Activated T-cell treated with anti-CD3 and anti-CD28 coated beads, Interleukin-2, amount 50 U/mL, for 24 hours (primary cell): ENCODE measurements around the gene FGGY.
A peak's percentile ranks its signal among the peaks of the same experiment; 100 is the strongest.

Source experiments
- DNase-seq: peaks from one replicate; pipeline ENCODE4 v3.0.0-alpha.2; 2020
- H3K27ac Mint-ChIP-seq: 2 replicates; pipeline ENCODE4 v1.8.0; 2020; ENCODE audit warnings: mild to moderate bottlenecking, mixed read lengths
- H3K27me3 Mint-ChIP-seq: 2 replicates; pipeline ENCODE4 v1.8.0; 2020; ENCODE audit warnings: mixed read lengths
- H3K36me3 Mint-ChIP-seq: 2 replicates; pipeline ENCODE4 v1.8.0; 2020; ENCODE audit warnings: low read depth, mixed read lengths
- H3K4me1 Mint-ChIP-seq: 2 replicates; pipeline ENCODE4 v1.8.0; 2020; ENCODE audit warnings: low read depth, mixed read lengths
- H3K4me3 Mint-ChIP-seq: 2 replicates; pipeline ENCODE4 v1.8.0; 2020; ENCODE audit warnings: mild to moderate bottlenecking, moderate library complexity, mixed read lengths
- H3K9me3 Mint-ChIP-seq: 2 replicates; pipeline ENCODE4 v1.8.0; 2020; ENCODE audit warnings: mixed read lengths

FGGY gene

GRCh38 chr1:59422921-59423575 is 126.2 kb downstream of the FGGY start:
- H3K27ac Mint-ChIP-seq: no peak overlapping the region
- no peak overlapping the region for H3K4me3 Mint-ChIP-seq
- no peaks in the 10 kb centered on the region for H3K4me1 Mint-ChIP-seq

GRCh38 chr1:59427155-59427554 is 130.3 kb downstream of the FGGY start:
- Mint-ChIP-seq H3K27me3 (no peaks in the 10 kb centered on the region), H3K9me3 (no peaks in the 10 kb centered on the region), H3K4me3 (no peak overlapping the region), H3K27ac (no peak overlapping the region), H3K4me1 (peaks cover 5% of the 10 kb centered on the region), H3K36me3 (no peaks in the 10 kb centered on the region)
- DNase-seq: no peak

More at GRCh38 chr1:59422921-59423575, 126.2 kb downstream of the FGGY start:
- H3K27me3 Mint-ChIP-seq: no peaks in the 10 kb centered on the region
- H3K36me3 Mint-ChIP-seq: no peaks in the 10 kb centered on the region
- no peaks in the 10 kb centered on the region for H3K9me3 Mint-ChIP-seq
- DNase-seq: no peak

- DNase-seq: no peak
- Mint-ChIP-seq H3K9me3 (no peaks in the 10 kb centered on the region), H3K27ac (no peak overlapping the region), H3K36me3 (no peaks in the 10 kb centered on the region), H3K4me1 (peaks cover 11% of the 10 kb centered on the region), H3K27me3 (no peaks in the 10 kb centered on the region), H3K4me3 (no peak overlapping the region)
Measured at GRCh38 chr1:59427784-59428183, 130.9 kb downstream of the FGGY start.

- Mint-ChIP-seq H3K4me1 (peaks cover 22% of the 10 kb centered on the region), H3K9me3 (no peaks in the 10 kb centered on the region), H3K27me3 (no peaks in the 10 kb centered on the region), H3K27ac (no peak overlapping the region), H3K4me3 (no peak overlapping the region), H3K36me3 (no peaks in the 10 kb centered on the region)
- no peak for DNase-seq
Measured at GRCh38 chr1:59428828-59429227, 131.9 kb downstream of the FGGY start.

GRCh38 chr1:59429656-59430055 is 132.8 kb downstream of the FGGY start:
- Mint-ChIP-seq H3K9me3 (no peaks in the 10 kb centered on the region), H3K27ac (no peak overlapping the region), H3K4me1 (peaks cover 26% of the 10 kb centered on the region), H3K4me3 (no peak overlapping the region), H3K27me3 (no peaks in the 10 kb centered on the region), H3K36me3 (no peaks in the 10 kb centered on the region)
- DNase-seq: no peak

GRCh38 chr1:59431566-59432294 is 134.8 kb downstream of the FGGY start:
- DNase-seq: no peak
- no peaks in the 10 kb centered on the region for H3K27me3 Mint-ChIP-seq
- no peak overlapping the region for H3K4me3 Mint-ChIP-seq
- peaks cover 26% of the 10 kb centered on the region for H3K4me1 Mint-ChIP-seq
- no peaks in the 10 kb centered on the region for H3K36me3 Mint-ChIP-seq
- no peaks in the 10 kb centered on the region for H3K9me3 Mint-ChIP-seq
- peak overlapping the region; percentile 88 for H3K27ac Mint-ChIP-seq

GRCh38 chr1:59432531-59433439 is 135.9 kb downstream of the FGGY start:
- Mint-ChIP-seq H3K9me3 (no peaks in the 10 kb centered on the region), H3K4me1 (peaks cover 26% of the 10 kb centered on the region), H3K27me3 (no peaks in the 10 kb centered on the region), H3K4me3 (no peak overlapping the region), H3K27ac (peak overlapping the region; percentile 88), H3K36me3 (no peaks in the 10 kb centered on the region)
- no peak for DNase-seq

- H3K9me3 Mint-ChIP-seq: no peaks in the 10 kb centered on the region
- peaks cover 26% of the 10 kb centered on the region for H3K4me1 Mint-ChIP-seq
- no peak overlapping the region for H3K4me3 Mint-ChIP-seq
- no peak for DNase-seq
- H3K36me3 Mint-ChIP-seq: no peaks in the 10 kb centered on the region
- H3K27me3 Mint-ChIP-seq: no peaks in the 10 kb centered on the region
- peak overlapping the region; percentile 88 for H3K27ac Mint-ChIP-seq
Measured at GRCh38 chr1:59433440-59433813, 136.5 kb downstream of the FGGY start.

- Mint-ChIP-seq H3K27me3 (no peaks in the 10 kb centered on the region), H3K9me3 (no peaks in the 10 kb centered on the region), H3K4me3 (no peak overlapping the region), H3K27ac (peak overlapping the region; percentile 13), H3K36me3 (no peaks in the 10 kb centered on the region), H3K4me1 (peaks cover 26% of the 10 kb centered on the region)
- no peak for DNase-seq
Measured at GRCh38 chr1:59434336-59434735, 137.4 kb downstream of the FGGY start.

- Mint-ChIP-seq H3K36me3 (no peaks in the 10 kb centered on the region), H3K27me3 (no peaks in the 10 kb centered on the region), H3K9me3 (no peaks in the 10 kb centered on the region), H3K4me3 (no peak overlapping the region), H3K4me1 (peaks cover 24% of the 10 kb centered on the region), H3K27ac (no peak overlapping the region)
- no peak for DNase-seq
Measured at GRCh38 chr1:59436637-59437036, 139.7 kb downstream of the FGGY start.

GRCh38 chr1:59438058-59438560 is 141.2 kb downstream of the FGGY start:
- Mint-ChIP-seq H3K4me1 (peaks cover 16% of the 10 kb centered on the region), H3K4me3 (no peak overlapping the region), H3K27ac (no peak overlapping the region), H3K27me3 (no peaks in the 10 kb centered on the region), H3K9me3 (no peaks in the 10 kb centered on the region), H3K36me3 (no peaks in the 10 kb centered on the region)
- no peak for DNase-seq

GRCh38 chr1:59442492-59442891 is 145.6 kb downstream of the FGGY start:
- H3K4me3 Mint-ChIP-seq: no peak overlapping the region
- no peaks in the 10 kb centered on the region for H3K27me3 Mint-ChIP-seq
- no peak for DNase-seq
- no peak overlapping the region for H3K27ac Mint-ChIP-seq
- H3K36me3 Mint-ChIP-seq: no peaks in the 10 kb centered on the region
- no peaks in the 10 kb centered on the region for H3K9me3 Mint-ChIP-seq
- H3K4me1 Mint-ChIP-seq: peaks cover 5% of the 10 kb centered on the region

- Mint-ChIP-seq H3K4me3 (no peak overlapping the region), H3K27ac (no peak overlapping the region), H3K4me1 (peaks cover 5% of the 10 kb centered on the region), H3K36me3 (no peaks in the 10 kb centered on the region), H3K27me3 (no peaks in the 10 kb centered on the region), H3K9me3 (no peaks in the 10 kb centered on the region)
- no peak for DNase-seq
Measured at GRCh38 chr1:59443310-59443709, 146.4 kb downstream of the FGGY start.

- Mint-ChIP-seq H3K27me3 (no peaks in the 10 kb centered on the region), H3K4me3 (no peak overlapping the region), H3K27ac (no peak overlapping the region)
Measured at GRCh38 chr1:59444520-59444919, 147.6 kb downstream of the FGGY start.

More at GRCh38 chr1:59444520-59444919, 147.6 kb downstream of the FGGY start:
- Mint-ChIP-seq H3K4me1 (peaks cover 5% of the 10 kb centered on the region), H3K36me3 (no peaks in the 10 kb centered on the region), H3K9me3 (no peaks in the 10 kb centered on the region)
- no peak for DNase-seq
